HG03521 (cell line): ENCODE data around the gene BCL2L1.

ENCODE experiments used
- ATAC-seq: cut with Tn5 transposase; IDR thresholded peaks from one replicate; pipeline ENCODE4 v1.9.1; 2021; ENCODE audit warnings: mild to moderate bottlenecking, moderate library complexity; ENCODE audit not compliant: unreplicated experiment

The BCL2L1 gene

DNA sequence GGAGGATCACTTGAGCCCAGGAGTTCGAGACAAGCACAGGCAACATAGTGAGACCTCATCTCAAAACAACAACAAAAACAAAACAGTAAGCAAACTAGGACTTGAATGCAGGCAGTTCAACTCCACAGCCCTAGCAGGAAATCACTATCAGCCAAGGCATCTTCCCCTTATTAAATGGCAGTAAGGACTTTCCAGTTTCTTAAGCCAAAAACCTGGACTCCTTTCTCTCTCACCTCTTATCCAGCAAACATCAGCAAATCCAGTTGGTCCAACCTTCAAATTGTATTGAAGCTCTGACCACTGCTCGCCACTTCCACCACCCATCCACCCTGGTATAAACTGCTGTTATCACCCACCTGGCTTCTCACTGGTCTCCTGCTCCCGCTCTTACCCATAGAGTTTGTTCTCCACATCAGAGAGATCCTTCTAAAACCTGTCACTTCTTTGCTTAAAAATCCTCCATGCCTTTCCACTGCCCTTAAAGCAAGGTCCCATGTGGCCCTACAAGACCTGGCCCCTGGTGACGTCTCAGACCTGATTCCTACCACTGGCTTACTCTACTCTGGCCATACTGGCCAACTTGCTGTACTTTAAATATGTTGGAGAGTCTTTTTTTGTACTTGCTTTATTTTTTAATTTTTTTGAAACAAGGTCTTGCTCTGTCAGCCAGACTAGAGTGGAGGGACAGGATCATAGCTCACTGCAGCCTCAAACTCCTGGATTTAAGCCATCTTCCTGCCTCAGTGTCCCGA is 27.6 kb downstream of the BCL2L1 start:
- no peak for ATAC-seq

DNA sequence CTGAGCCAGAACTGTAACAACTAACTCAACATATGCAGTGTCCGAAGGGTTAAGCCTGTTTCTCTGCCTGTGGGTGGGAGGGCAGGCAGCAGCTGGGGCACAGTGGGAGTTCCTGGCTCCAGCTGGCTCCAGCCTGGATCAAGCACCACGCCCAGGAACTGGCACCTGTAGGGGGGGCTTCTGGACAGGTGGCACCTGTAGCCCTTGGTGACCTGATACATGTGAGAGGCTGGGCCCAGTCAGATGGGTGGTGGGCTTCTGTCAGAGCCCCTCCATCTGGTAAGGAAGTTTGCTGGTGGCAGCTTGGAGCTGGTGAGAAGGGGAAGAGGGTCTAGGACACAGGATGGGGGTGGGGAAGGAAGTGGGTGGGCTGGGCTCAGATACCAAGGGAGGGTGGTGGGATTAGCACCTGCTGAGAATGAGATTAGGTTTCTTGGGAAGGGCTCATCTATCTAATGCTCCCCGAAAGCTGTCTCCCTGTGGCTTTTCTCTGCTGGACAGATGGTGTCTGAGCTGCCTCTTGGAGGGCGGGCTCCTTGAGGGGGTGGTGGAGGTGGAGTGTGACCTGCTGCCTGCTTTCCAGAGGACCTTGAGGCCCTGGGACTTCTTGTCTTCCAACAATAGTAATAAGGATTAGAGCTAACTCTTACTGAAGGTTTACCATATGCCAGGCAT is 28.5 kb downstream of the BCL2L1 start:
- no peak for ATAC-seq

DNA sequence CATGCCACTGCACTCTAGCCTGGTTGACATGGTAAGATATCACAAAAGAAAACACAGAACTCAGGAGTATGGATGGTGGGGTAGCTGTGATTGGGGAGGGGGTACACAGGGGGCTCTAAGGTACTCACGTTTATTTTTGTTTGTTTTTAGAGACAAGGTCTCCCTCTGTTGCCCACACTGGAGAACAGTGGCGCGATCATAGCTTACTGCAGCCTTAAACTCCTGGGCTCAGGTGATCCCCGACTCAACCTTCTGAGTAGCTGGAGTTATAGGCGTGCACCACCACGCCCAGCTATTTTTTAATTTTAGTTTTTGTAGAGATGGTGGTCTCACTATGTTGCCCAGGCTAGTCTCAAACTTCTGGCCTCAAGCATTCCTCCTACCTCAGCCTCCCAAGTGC is 29.3 kb downstream of the BCL2L1 start:
- no peak for ATAC-seq

- ATAC-seq: no peak
These were observed 30.9 kb downstream of the BCL2L1 start for GRCh38 chr20:31691646-31692275.

DNA sequence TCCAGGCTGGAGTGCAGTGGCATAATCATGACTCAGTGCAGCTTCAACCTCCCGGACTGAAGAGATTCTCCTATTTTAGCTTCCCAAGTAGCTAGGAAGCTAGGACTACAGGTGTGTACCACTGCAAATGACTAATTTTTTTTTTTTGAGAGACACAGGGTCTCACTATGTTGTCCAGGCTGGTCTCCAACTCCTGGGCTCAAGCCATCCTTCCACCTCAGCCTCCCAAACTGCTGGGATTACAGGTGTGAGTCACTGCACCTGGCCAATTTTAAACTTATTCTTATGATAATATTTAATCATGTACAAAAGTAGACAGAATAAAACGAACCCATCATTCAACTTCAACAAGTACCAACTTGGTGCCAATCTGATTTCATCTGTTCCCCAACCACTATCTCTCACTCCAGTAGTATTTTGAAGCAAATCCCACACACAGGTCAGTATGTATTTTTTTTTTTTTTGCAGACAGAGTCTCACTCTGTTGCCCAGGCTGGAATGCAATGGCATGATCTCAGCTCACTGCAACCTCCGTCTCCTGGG is 32.5 kb downstream of the BCL2L1 start:
- no peak for ATAC-seq

DNA sequence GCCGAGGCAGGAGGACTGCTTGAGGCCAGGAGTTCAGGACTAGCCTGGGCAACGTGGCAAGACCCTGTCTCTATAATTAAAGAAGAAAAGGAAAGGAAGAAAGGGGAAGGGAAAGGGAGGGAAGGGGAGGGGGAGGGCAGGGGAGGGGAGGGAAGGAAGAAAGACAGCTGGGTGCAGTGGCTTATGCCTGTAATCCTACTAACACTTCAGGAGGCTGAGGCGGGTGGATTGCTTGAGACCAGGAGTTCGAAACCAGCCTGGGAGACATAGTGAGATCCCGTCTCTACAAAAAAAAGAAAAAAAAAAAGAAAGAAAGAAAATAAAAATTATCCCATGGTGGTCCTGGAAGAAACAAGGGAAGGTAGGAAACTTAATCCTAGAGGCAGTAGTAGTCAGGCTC is 33.5 kb downstream of the BCL2L1 start:
- no peak for ATAC-seq

GRCh38 chr20:31687777-31688176 is 34.9 kb downstream of the BCL2L1 start:
- no peak for ATAC-seq

DNA sequence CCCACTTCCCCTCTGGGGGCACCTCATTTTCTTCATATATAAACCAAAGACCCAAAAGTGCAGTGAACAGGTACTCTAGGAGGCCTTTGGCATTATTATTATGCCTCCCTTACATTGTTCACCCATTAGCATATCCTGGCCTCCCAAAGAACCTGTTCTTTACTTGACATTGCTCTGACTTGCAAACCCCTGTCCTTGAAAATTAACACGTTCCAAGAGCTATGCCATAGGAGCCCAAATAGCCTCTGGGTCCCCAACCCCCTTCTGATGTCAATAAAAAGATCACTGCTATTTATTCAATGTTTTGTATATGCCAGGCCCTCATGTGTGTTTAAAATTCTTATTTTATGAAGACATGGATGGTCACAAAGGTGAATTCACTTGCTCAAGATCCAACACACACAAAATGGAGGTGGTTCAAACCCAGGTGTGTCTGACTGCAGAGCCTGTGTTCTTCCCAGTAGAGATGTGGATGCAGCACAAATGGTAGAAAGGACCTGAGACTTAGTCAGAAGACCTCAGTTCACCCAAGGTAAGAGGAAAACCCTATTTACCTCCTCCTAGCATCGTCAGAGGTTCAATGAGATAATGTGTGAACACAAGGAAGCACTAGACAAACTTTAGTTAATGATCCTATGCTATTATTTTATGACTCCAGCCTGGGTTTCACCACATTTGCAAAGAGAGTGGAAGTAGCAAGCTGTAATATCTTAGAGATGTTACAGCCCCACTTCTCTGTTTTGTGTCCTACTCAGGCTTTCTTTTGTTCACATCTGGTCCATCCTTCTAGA is 36.6 kb downstream of the BCL2L1 start:
- no peak for ATAC-seq

GRCh38 chr20:31684153-31685015 is 38.3 kb downstream of the BCL2L1 start:
- ATAC-seq: no peak

- no peak for ATAC-seq
These were observed 39.7 kb downstream of the BCL2L1 start for GRCh38 chr20:31682927-31683326.

DNA sequence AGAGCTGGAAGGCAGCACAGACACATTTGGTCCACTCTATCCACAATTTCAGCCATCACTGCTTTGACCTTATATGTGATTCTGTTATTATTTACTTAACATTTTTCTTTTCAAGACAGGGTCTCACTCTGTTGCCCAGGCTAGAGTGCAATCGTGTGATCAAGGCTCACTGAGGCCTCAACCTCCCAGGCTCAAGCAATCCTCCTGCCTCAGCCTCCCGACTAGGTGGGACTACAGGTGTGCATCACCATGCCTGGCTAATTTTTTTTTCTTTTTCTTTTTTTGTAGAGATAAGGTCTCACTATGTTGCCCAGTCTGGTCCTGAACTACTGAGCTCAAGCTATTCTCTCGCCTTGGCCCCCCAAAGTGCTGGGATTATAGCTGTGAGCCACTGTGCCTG is 40.3 kb downstream of the BCL2L1 start:
- no peak for ATAC-seq

DNA sequence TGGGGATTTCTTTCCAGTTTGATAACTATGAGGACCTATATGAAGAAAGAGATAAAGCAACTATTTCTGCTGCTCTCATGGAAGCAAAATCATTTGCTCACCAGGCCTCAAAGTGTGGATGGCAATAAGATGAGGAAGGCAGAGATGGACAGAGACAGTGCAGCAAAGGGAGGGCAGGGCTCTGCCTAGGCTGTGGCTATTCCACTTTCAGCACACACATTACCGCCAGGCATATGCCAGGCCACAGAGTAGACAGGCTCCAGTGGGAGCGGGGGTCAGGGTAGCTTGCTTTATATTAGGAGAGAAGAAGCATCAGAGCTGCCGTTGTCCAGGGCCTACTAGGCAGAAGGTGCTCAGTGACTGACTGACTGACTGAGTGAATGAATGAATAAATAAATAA is 40.9 kb downstream of the BCL2L1 start:
- ATAC-seq: no peak

GRCh38 chr20:31681128-31681727 is 41.4 kb downstream of the BCL2L1 start:
- no peak for ATAC-seq

DNA sequence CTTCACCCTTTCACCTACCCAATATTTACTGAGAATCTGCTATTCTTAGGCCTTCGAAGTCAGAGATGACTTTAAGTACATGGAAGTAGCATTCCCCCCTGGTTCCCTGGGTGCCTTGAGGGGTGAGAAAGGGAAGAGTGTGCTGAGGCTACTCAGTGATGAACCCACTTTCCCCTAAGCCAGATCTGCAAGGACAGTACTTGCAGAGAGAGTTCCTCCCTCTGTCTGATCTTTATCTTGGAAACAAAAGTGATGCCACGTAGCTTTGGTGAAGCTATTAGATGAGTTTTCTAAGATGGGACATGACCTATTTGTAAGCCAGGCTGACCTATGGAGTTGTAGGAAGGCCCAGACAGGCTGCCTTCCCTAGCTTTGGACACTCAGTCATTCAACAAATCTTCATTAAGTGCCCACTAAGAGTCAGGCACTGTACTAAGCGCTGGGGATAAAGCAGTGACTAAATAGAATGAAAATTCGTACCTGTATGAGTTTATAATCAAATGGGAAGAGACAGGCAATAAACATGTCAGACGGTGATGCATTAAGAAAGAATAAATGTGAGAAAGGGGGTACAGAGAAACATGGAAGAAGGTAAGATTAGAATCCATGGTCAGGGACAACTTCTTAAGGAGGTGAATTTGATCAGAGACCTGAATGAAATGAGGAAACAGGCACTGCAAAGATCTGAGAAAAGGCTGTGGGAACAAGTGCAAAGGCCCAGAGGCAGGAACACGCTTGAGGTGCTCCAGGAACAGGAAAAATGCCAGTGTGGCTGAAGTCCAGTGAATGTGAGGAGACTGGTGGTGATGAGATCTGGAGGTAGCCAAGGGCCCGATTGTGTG is 42.2 kb downstream of the BCL2L1 start:
- no peak for ATAC-seq

DNA sequence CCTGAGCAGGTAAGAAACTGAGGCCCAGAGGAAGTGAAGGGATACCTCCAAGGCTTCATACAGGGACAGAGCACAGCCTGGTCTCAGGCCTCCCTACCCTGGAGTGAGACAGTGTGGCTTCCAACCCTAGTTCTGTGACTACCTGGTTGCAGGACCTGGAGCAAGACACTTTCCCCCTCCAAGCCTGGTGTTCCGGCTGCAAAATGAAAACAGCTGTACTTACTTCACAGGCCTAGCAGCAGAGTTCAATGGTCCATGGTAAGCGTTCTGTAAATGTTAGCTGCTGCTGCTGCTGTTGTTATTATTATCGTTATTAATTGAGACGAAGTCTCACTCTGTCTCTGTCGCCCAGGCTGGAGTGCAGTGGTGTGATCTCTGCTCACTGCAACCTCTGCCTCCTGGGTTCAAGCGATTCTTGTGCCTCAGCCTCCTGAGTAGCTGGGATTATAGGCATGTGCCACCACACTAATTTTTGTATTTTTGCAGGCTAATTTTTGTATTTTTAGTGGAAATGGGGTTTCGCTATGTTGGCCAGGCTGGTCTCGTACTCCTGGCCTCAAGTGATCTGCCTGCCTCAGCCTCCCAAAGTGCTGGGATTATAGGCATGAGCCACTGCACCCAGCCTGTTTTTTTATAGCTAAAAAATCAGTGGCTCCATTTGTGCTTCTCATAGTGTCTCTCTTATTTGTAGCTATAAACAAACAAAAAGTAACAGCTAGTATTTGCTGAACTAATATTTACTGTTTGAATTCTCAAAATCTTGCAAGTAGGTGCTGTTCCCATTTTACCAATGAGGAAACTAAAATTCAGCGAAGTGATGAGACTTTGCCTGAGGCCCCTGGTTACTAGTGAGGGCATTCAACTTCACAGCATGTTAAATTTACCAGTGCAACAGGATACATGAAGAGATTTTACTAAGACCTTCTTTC is 43.0 kb downstream of the BCL2L1 start:
- ATAC-seq: no peak

GRCh38 chr20:31678389-31679356 is 44.0 kb downstream of the BCL2L1 start:
- ATAC-seq: no peak
